Dendritic cell treated with granulocyte-macrophage colony-stimulating factor and Interleukin-4, amounts not matched to agents 40 ng/mL and 50 ng/mL, for 4 days (primary cell): Measurements from ENCODE around the gene CKLF.

ENCODE experiments used
- H3K27ac Mint-ChIP-seq: one replicate; pipeline ENCODE4 v1.8.0; 2022; ENCODE audit warnings: mild to moderate bottlenecking, mixed read lengths
- H3K27me3 Mint-ChIP-seq: one replicate; pipeline ENCODE4 v1.8.0; 2022; ENCODE audit warnings: mild to moderate bottlenecking, mixed read lengths
- H3K36me3 Mint-ChIP-seq: one replicate; pipeline ENCODE4 v1.8.0; 2022; ENCODE audit warnings: low read depth, mixed read lengths
- H3K4me1 Mint-ChIP-seq: one replicate; pipeline ENCODE4 v1.8.0; 2022; ENCODE audit warnings: low read depth, mixed read lengths
- H3K4me3 Mint-ChIP-seq: one replicate; pipeline ENCODE4 v1.8.0; 2022; ENCODE audit warnings: mild to moderate bottlenecking, moderate library complexity, mixed read lengths
- H3K9me3 Mint-ChIP-seq: one replicate; pipeline ENCODE4 v1.8.0; 2022; ENCODE audit warnings: mixed read lengths
- intact Hi-C: fragments of 100-400 bp; cut with micrococcal nuclease; formaldehyde crosslinking; loops from one replicate; pipeline ENCODE4 v1.15.0; 2022

The CKLF gene

DNA sequence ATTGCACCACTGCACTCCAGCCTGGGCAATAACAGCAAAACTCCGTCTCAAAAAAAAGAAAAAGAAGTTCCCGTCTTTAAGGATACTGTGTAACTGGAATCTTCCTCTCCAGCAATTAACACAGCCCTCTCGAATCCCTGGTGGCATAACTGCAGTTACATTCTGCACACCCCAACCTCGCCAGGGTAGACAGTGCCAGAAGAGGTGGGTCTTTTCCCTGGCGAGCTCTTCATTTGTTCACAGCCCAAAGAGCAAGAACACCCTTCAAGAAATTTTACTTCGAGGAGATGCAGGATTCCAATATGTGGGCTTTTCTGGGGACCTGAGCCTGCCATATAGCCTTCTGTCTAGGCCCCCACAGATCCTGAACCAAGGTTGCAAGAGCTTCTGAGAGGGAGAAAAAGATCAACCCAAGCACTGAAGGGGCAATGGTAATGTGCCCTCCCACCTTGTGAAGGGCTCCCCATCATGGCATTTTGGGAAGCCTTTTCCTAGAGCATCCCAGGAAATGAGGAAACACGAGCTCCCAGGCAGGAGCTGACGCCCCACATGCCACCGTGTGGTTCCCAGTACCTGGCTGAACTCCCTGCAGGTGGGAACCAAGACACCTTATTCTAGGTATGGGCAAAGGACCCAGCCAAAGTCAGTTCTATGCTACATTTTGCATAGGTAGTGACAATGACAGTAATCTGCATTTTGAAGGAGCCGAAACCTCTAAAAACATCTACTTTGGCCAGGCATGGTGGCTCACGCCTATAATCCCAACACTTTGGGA lies 29.4 kb upstream of the CKLF start:
- H3K4me3 Mint-ChIP-seq: peak overlapping the region; percentile 13
- peaks cover 100% of the 10 kb centered on the region for H3K4me1 Mint-ChIP-seq
- no peaks in the 10 kb centered on the region for H3K27me3 Mint-ChIP-seq
- peak overlapping the region; percentile 100 for H3K27ac Mint-ChIP-seq
- no peaks in the 10 kb centered on the region for H3K9me3 Mint-ChIP-seq
- intact Hi-C loops: loop anchor here (5.0 kb wide), 1 partner anchor 84 kb away; no protein-coding TSS in a partner anchor
- peaks cover 46% of the 10 kb centered on the region for H3K36me3 Mint-ChIP-seq

GRCh38 chr16:66523861-66524354 lies 28.5 kb upstream of the CKLF start:
- peaks cover 100% of the 10 kb centered on the region for H3K4me1 Mint-ChIP-seq
- H3K9me3 Mint-ChIP-seq: no peaks in the 10 kb centered on the region
- no peak overlapping the region for H3K4me3 Mint-ChIP-seq
- H3K36me3 Mint-ChIP-seq: peaks cover 53% of the 10 kb centered on the region
- intact Hi-C loops: loop anchor here (2.0 to 5.0 kb wide), 2 partner anchors 29 to 83 kb away; partner anchors contain the start of gene CKLF
- no peaks in the 10 kb centered on the region for H3K27me3 Mint-ChIP-seq
- peak overlapping the region; percentile 100 for H3K27ac Mint-ChIP-seq

DNA sequence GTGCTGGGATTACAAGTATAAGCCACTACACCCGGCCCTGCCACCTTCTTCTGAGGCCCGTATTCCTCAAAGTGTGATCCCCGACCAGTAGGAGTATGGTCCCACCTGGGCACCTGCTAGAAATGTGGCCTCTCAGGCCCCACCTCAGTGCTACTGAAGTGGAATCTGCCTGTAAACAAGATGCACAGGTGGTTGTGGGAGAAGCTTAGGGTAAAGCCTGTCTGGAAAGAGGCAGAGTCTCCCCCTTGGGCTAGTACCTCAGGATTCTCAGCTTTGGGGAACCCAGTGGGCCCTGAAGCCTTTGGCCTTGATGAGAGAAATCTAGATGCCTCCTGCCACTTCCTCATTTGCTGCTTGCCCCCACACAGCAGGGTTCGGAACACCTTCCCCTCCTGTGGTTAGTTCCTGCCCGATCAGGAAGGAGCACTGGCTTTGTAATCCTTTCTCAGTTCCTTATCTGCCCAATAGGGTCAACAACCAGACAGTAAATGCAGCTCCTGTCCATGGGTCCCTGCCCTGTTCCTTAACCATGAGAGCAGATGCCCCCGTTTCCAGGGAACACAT lies 27.7 kb upstream of the CKLF start:
- Mint-ChIP-seq H3K4me3 (peak overlapping the region; percentile 26), H3K36me3 (peaks cover 56% of the 10 kb centered on the region), H3K9me3 (no peaks in the 10 kb centered on the region), H3K27ac (peak overlapping the region; percentile 100), H3K27me3 (no peaks in the 10 kb centered on the region), H3K4me1 (peaks cover 95% of the 10 kb centered on the region)
- intact Hi-C loops: loop anchor here (1.0 to 5.0 kb wide), 3 partner anchors 8 to 83 kb away; partner anchors contain the start of gene CKLF

DNA sequence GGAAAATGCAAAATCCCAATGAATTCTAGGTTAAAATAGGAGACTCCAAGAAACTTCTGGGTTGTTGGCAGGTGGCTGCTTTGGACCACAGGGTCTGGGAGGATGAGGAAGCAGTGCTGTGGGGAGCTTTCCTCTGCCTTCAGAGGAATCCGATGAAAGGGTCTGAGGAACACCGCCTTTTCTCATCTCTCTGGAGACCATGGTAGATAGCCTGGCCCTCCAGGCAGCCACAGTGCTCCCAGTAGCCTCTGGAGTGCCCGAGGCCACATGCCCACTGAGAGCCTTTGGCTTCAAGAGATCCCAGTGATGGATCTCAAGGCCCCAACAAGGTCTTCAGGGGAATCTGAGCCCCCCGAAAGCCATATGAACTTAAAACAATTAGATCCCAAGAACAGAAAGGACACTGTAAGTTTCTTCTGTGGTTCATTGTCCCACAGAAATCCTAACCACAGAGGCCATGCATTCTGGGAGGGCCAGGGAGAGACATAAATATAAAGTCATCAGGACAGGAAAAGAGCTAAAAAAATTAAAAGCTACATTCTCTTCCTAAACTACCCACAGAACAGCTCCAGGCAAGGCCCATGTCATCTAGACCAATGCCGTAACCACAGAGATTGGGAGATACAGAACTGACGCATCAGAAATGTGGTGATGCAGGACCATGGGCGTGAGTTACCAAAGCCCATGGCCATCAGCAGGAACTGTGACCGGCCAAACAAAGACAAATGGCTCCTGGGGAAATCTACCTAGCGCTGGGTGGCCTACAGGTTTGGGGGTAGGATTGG lies 26.8 kb upstream of the CKLF start:
- Mint-ChIP-seq H3K27me3 (no peaks in the 10 kb centered on the region), H3K4me1 (peaks cover 86% of the 10 kb centered on the region), H3K4me3 (no peak overlapping the region), H3K27ac (peak overlapping the region; percentile 100), H3K9me3 (no peaks in the 10 kb centered on the region), H3K36me3 (peaks cover 60% of the 10 kb centered on the region)
- intact Hi-C loops: loop anchor here (1.0 to 2.0 kb wide), 2 partner anchors 9 to 27 kb away; partner anchors contain the start of gene CKLF

GRCh38 chr16:66528294-66528693 lies 24.1 kb upstream of the CKLF start:
- H3K27ac Mint-ChIP-seq: peak overlapping the region; percentile 17
- H3K4me3 Mint-ChIP-seq: no peak overlapping the region
- no peaks in the 10 kb centered on the region for H3K27me3 Mint-ChIP-seq
- intact Hi-C loops: no loop called here
- H3K36me3 Mint-ChIP-seq: peaks cover 85% of the 10 kb centered on the region
- H3K9me3 Mint-ChIP-seq: no peaks in the 10 kb centered on the region
- H3K4me1 Mint-ChIP-seq: peaks cover 59% of the 10 kb centered on the region

DNA sequence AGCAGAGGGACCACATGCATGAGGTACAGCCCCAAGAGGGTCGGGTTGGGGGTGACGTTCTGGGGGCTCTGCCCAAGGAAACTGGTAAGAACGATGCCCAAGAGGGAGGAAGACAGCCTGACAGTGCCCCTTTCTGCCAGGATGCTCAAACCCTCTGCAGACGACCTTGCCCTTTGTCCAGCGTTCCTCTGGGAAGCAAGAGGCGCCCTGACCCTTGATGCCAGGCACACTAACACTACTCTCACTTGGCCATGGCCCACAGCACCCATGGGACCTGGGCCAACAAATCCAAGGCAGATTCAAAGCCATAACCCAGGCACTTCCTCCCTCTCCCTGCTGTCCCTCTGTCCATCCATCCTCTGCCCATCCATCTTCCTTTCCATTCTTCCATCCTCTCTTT lies 22.9 kb upstream of the CKLF start:
- H3K36me3 Mint-ChIP-seq: peaks cover 90% of the 10 kb centered on the region
- no peak overlapping the region for H3K4me3 Mint-ChIP-seq
- intact Hi-C loops: no loop called here
- no peak overlapping the region for H3K27ac Mint-ChIP-seq
- H3K27me3 Mint-ChIP-seq: no peaks in the 10 kb centered on the region
- H3K4me1 Mint-ChIP-seq: peaks cover 50% of the 10 kb centered on the region
- no peaks in the 10 kb centered on the region for H3K9me3 Mint-ChIP-seq

- Mint-ChIP-seq H3K4me1 (peaks cover 25% of the 10 kb centered on the region), H3K27ac (no peak overlapping the region), H3K9me3 (no peaks in the 10 kb centered on the region), H3K27me3 (no peaks in the 10 kb centered on the region), H3K4me3 (no peak overlapping the region), H3K36me3 (peaks cover 98% of the 10 kb centered on the region)
- intact Hi-C loops: no loop called here
Observed at GRCh38 chr16:66534376-66534799, 18.0 kb upstream of the CKLF start.

- Mint-ChIP-seq H3K27me3 (no peaks in the 10 kb centered on the region), H3K4me3 (no peak overlapping the region), H3K9me3 (no peaks in the 10 kb centered on the region), H3K4me1 (peaks cover 39% of the 10 kb centered on the region), H3K27ac (no peak overlapping the region), H3K36me3 (peaks cover 98% of the 10 kb centered on the region)
- intact Hi-C loops: no loop called here
Observed at GRCh38 chr16:66536525-66536924, 15.9 kb upstream of the CKLF start.

GRCh38 chr16:66537236-66537635 lies 15.1 kb upstream of the CKLF start:
- Mint-ChIP-seq H3K4me3 (no peak overlapping the region), H3K4me1 (peaks cover 45% of the 10 kb centered on the region), H3K36me3 (peaks cover 98% of the 10 kb centered on the region), H3K27ac (no peak overlapping the region), H3K9me3 (no peaks in the 10 kb centered on the region), H3K27me3 (no peaks in the 10 kb centered on the region)
- intact Hi-C loops: no loop called here

DNA sequence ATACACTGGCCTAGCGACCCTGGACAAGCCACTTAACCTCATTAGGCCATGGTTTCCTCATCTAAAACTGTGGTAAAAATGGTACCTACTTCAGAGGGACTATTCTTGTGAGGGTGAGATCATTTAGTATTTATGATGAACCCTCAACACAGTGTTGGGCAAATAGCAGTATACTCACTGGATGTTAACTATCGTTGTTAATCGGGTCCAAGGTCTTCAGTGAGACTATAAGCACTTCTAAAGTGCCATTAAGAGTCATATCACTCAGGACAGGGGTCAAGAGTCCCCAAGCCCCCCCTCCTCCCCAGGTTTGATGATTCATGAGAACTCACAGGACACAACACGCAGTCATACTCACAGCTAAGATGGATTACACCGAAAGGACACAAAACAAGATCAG lies 13.5 kb upstream of the CKLF start:
- Mint-ChIP-seq H3K9me3 (no peaks in the 10 kb centered on the region), H3K4me1 (peaks cover 59% of the 10 kb centered on the region), H3K27me3 (no peaks in the 10 kb centered on the region), H3K4me3 (no peak overlapping the region), H3K27ac (no peak overlapping the region), H3K36me3 (peaks cover 100% of the 10 kb centered on the region)
- intact Hi-C loops: no loop called here

DNA sequence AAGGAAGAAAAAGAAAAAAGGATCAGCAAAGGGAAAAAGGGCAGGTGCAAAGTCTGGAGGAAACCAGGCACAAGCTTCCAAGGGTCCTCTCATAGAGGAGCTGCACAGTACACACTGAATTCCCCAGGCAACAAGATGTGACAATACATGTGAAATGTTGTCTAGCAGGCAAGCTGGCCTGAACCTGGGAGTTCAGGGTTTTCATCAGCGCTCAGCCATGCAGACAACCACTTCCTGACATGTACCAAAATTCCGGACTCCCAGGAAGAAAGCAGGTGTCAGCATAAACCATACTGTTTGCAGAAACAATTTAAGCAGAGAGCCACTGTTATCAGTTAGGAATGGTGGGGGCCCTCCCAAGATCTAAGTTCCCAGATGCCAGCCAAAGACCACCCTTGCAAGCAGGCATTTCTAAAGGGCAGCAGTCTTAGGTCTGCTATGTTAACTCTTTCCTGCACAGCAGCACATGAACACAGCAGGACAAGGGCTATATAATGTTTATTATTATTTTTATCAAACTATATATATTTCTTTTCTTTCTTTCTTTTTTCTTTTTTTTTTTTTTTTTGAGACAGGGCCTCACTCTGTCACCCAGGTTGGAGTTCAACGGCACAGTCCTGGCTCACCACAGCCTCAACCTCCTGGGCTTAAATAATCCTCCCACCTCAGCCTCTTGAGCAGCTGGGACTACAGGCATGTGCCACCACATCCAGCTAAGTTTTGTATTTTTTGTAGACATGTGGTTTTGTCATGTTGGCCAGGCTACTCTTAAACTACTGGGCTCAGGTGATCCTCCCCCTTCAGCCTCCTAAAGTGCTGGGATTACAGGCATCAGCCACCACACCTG lies 12.5 kb upstream of the CKLF start:
- H3K36me3 Mint-ChIP-seq: peaks cover 93% of the 10 kb centered on the region
- peaks cover 61% of the 10 kb centered on the region for H3K4me1 Mint-ChIP-seq
- no peaks in the 10 kb centered on the region for H3K27me3 Mint-ChIP-seq
- no peak overlapping the region for H3K27ac Mint-ChIP-seq
- no peak overlapping the region for H3K4me3 Mint-ChIP-seq
- H3K9me3 Mint-ChIP-seq: no peaks in the 10 kb centered on the region
- intact Hi-C loops: no loop called here

DNA sequence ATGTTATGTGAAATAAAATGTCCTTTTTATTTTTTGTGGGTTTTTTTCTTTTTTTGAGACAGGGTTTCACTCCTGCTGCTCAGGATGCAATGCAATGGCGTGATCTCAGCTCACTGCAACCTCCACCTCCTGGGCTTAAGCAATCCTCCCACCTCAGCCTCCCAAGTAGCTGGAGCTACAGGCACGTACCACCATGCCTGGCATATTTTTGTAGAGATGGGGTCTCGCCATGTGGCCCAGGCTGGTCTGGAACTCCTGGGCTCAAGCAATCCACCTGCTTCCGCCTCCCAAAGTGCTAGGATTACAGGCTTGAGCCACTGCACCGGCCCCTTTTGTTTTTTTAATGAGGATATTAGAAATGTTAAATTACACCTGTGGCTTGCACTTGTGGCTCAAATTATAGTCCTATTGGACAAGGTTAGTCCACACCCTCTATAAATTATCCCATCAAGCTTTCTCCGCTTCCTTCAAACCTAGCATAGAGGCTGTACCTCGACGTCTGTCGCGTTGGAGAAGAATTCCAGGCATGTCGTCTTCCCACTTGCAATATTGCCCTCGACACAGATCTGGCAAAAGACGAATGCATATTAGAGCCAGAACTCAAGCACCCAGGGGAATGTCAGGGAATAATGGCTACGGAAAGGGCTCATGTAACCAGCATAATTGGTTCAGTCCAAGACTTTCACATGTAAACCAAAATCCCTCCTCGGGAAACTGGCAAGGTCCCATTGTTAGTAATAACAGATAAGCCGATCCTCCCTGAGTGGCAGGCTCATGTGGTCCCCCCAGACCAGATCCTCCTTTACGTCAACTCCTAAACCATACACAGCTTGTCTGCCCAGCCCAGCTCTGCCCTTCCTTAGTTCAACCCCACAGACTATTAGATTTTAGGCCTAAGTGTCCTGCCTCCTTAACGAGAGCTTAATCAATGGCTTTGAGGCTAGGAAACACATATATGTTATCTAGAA lies 10.7 kb upstream of the CKLF start:
- peaks cover 70% of the 10 kb centered on the region for H3K4me1 Mint-ChIP-seq
- no peaks in the 10 kb centered on the region for H3K27me3 Mint-ChIP-seq
- intact Hi-C loops: no loop called here
- H3K36me3 Mint-ChIP-seq: peaks cover 90% of the 10 kb centered on the region
- H3K4me3 Mint-ChIP-seq: no peak overlapping the region
- H3K27ac Mint-ChIP-seq: no peak overlapping the region
- H3K9me3 Mint-ChIP-seq: no peaks in the 10 kb centered on the region
